ENCODE measurements around the gene PTPRG.

PTPRG gene

GRCh38 chr3:62143843-62144450 lies 582.6 kb downstream of the PTPRG start:
- no peak for DNase-seq

GRCh38 chr3:62144482-62144881 lies 583.1 kb downstream of the PTPRG start:
- DNase-seq, result no peak

- DNase-seq, result no peak
Observed at GRCh38 chr3:62145086-62145757, 583.9 kb downstream of the PTPRG start.

- DNase-seq, result no peak
Observed at GRCh38 chr3:62149539-62149938, 588.2 kb downstream of the PTPRG start.

GRCh38 chr3:62149962-62150361 lies 588.6 kb downstream of the PTPRG start:
- no peak for DNase-seq

- DNase-seq, result no peak
Observed at GRCh38 chr3:62151591-62151990, 590.2 kb downstream of the PTPRG start.

- no peak for DNase-seq
Observed at GRCh38 chr3:62153231-62153630, 591.9 kb downstream of the PTPRG start.

GRCh38 chr3:62154457-62155148 lies 593.2 kb downstream of the PTPRG start:
- DNase-seq, result no peak

GRCh38 chr3:62159056-62159708 lies 597.8 kb downstream of the PTPRG start:
- no peak for DNase-seq

- DNase-seq, result no peak
Observed at GRCh38 chr3:62159709-62160092, 598.3 kb downstream of the PTPRG start.

GRCh38 chr3:62161371-62161770 lies 600.0 kb downstream of the PTPRG start:
- DNase-seq, result no peak

GRCh38 chr3:62164196-62164595 lies 602.8 kb downstream of the PTPRG start:
- DNase-seq, result no peak

- DNase-seq, result no peak
Observed at GRCh38 chr3:62164746-62165145, 603.4 kb downstream of the PTPRG start.

GRCh38 chr3:62167566-62168262 lies 606.3 kb downstream of the PTPRG start:
- no peak for DNase-seq

GRCh38 chr3:62168356-62168755 lies 607.0 kb downstream of the PTPRG start:
- no peak for DNase-seq

GRCh38 chr3:62169906-62170660 lies 608.7 kb downstream of the PTPRG start:
- no peak for DNase-seq

GRCh38 chr3:62171789-62172188 lies 610.4 kb downstream of the PTPRG start:
- no peak for DNase-seq

- no peak for DNase-seq
Observed at GRCh38 chr3:62172199-62172598, 610.8 kb downstream of the PTPRG start.

- DNase-seq, result no peak
Observed at GRCh38 chr3:62173939-62174515, 612.7 kb downstream of the PTPRG start.

- no peak for DNase-seq
Observed at GRCh38 chr3:62175161-62175560, 613.8 kb downstream of the PTPRG start.

- no peak for DNase-seq
Observed at GRCh38 chr3:62178032-62178431, 616.7 kb downstream of the PTPRG start.
